HepG2 (cell line): ENCODE data around the gene IL27RA. TPM values are rescaled to one million over a fixed set of nuclear protein-coding genes. Genes with fewer than 3 reads are reported as not detected.
A peak's percentile ranks its signal among the peaks of the same experiment; 100 is the strongest.

Experiments
- BRD4 ChIP-seq: sonication (generic); formaldehyde crosslinking; IDR thresholded peaks from 2 replicates; pipeline ENCODE4 v1.4.0; 2020; ENCODE audit warnings: missing genetic modification reagents
- GATAD1 ChIP-seq: IDR thresholded peaks from 2 replicates; pipeline ENCODE4 v1.6.1; 2016; ENCODE audit warnings: missing genetic modification reagents, missing compliant biosample characterization
- ISL2 ChIP-seq: sonication (generic); formaldehyde crosslinking; IDR thresholded peaks from 2 replicates; pipeline ENCODE4 v1.5.0; 2020; ENCODE audit warnings: missing genetic modification reagents
- JUN ChIP-seq: sonication (generic); formaldehyde crosslinking; IDR thresholded peaks from 2 replicates; pipeline ENCODE4 v1.4.0; 2020; ENCODE audit warnings: mild to moderate bottlenecking, missing genetic modification reagents
- KMT2A ChIP-seq: sonication (generic); formaldehyde crosslinking; IDR thresholded peaks from 2 replicates; pipeline ENCODE4 v1.4.0; 2020; ENCODE audit warnings: missing genetic modification reagents
- SP4 ChIP-seq: sonication (generic); formaldehyde crosslinking; IDR thresholded peaks from 2 replicates; pipeline ENCODE4 v1.8.1; 2023; ENCODE audit warnings: mild to moderate bottlenecking, missing genetic modification reagents
- TCF7 ChIP-seq: sonication (generic); IDR thresholded peaks from 2 replicates; pipeline ENCODE4 v1.6.1; 2016; ENCODE audit warnings: antibody characterized with exemption, low read depth
- TCF7L2 ChIP-seq: IDR thresholded peaks from 2 replicates; pipeline ENCODE4 v1.6.1; 2011; ENCODE audit warnings: mild to moderate bottlenecking, low read depth, low read length, moderate library complexity
- TGIF2 ChIP-seq: IDR thresholded peaks from 2 replicates; pipeline ENCODE4 v1.6.1; 2016; ENCODE audit warnings: control low read depth, missing compliant biosample characterization
- ZNF33B ChIP-seq: sonication (generic); formaldehyde crosslinking; IDR thresholded peaks from 2 replicates; pipeline ENCODE4 v1.5.1; 2020; ENCODE audit warnings: mild to moderate bottlenecking, missing genetic modification reagents
- ZNF383 ChIP-seq: sonication (generic); formaldehyde crosslinking; IDR thresholded peaks from 2 replicates; pipeline ENCODE4 v1.4.0; 2020; ENCODE audit warnings: missing genetic modification reagents, mild to moderate bottlenecking, borderline replicate concordance
- ZSCAN21 ChIP-seq: sonication (generic); formaldehyde crosslinking; IDR thresholded peaks from 2 replicates; pipeline ENCODE4 v1.8.0; 2022; ENCODE audit warnings: mild to moderate bottlenecking, missing genetic modification reagents, moderate library complexity, borderline replicate concordance
- polyA plus RNA-seq, 8 experiments: library from polyadenylated mRNA; depleted of rRNA in 3 of 8; stranded (reverse) in 7 of 8; unstranded in 1 of 8; fragments of >200 nt; fragmentation: Illumina TruSeq in 4 of 8; extraction: Trizol in 4 of 8; gene quantifications; 2 replicates each; pipeline versions ENCODE4 v1.2.1 to v1.2.3, GENCODE V29; 2011 to 2016; ENCODE audit warnings: low read depth in 4 of 8, missing spikeins in 1 of 8, mixed read lengths in 1 of 8; ENCODE audit not compliant: insufficient read depth in 1 of 8
- total RNA-seq, 5 experiments: library from RNA; depleted of rRNA; stranded (reverse); fragments of >200 nt; fragmentation: Illumina TruSeq; extraction: Trizol; gene quantifications; 2 replicates each; pipeline ENCODE4 v1.2.3, GENCODE V29; 2016; ENCODE audit warnings: low read depth in 1 of 5
- TF ChIP-seq, protein P1 (sequence below): sonication (generic); formaldehyde crosslinking; IDR thresholded peaks from 2 replicates; pipeline ENCODE4 v1.4.0; 2020; ENCODE audit warnings: missing genetic modification reagents
- TF ChIP-seq, protein P2 (sequence below): IDR thresholded peaks from 2 replicates; pipeline ENCODE4 v1.6.1; 2012; ENCODE audit warnings: low read length, improper control_type of control experiment
- TF ChIP-seq, protein P3 (sequence below): sonication (generic); formaldehyde crosslinking; IDR thresholded peaks from 2 replicates; pipeline ENCODE4 v1.8.0; 2022; ENCODE audit warnings: missing genetic modification reagents, mild to moderate bottlenecking, inconsistent platforms, borderline replicate concordance
- TF ChIP-seq, protein P4 (sequence below): fragments of 450-650 bp; IDR thresholded peaks from 2 replicates; pipeline ENCODE4 v1.6.1; 2017
- TF ChIP-seq, protein P5 (sequence below): sonication (generic); formaldehyde crosslinking; IDR thresholded peaks from 2 replicates; pipeline ENCODE4 v1.4.0; 2020; ENCODE audit warnings: missing genetic modification reagents, borderline replicate concordance

Gene IL27RA
- total and polyA plus RNA-seq, 2 of the 13 experiments (the other 11 are each of a cell fraction or from before 2014, with no cell fraction given) = 3.5 to 8.1 TPM

DNA sequence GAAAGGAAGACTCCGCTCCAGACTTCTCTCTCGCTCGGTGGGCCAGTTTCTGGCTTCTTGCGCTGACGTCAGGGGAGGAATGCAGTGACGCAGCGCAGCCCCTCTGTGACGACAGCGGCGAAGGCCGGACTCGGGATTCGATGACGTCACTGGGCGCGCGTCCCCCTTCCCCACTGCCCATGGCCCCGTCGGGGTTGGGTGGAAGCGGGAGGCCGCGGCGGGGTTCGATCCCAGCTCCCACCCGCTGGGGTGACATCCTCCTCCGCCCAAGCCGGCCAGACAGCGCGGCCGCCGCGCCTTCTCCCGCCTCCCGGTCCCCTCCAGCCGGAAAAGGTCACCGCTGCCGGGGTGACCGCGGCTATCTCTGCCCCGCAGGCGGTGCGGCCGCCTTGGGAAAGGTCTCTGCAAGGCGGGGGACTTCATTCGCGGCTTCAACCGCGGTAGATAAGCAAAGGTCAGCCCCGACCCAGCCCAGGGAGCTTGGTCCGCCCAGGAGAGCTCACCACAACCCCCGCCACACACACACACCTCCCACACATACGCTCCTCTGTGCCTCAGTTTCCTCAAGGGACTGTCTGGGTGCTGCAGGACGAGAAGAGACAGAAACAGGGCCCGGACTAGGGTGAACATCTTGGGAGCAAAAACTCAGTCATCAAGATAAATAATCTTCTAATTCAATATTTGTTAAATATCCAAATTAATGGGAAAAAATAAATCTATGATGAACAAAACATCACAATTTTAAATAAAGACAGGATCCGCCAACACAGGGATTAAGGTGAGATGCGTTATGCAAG is 24.6 kb upstream of the IL27RA start (continued):
- TF ChIP-seq TGIF2 (CRISPR knock-in tag) = no peak
- TF ChIP-seq, protein P1, sequence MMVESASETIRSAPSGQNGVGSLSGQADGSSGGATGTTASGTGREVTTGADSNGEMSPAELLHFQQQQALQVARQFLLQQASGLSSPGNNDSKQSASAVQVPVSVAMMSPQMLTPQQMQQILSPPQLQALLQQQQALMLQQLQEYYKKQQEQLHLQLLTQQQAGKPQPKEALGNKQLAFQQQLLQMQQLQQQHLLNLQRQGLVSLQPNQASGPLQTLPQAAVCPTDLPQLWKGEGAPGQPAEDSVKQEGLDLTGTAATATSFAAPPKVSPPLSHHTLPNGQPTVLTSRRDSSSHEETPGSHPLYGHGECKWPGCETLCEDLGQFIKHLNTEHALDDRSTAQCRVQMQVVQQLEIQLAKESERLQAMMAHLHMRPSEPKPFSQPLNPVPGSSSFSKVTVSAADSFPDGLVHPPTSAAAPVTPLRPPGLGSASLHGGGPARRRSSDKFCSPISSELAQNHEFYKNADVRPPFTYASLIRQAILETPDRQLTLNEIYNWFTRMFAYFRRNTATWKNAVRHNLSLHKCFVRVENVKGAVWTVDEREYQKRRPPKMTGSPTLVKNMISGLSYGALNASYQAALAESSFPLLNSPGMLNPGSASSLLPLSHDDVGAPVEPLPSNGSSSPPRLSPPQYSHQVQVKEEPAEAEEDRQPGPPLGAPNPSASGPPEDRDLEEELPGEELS (CRISPR knock-in tag) = no peak
- TF ChIP-seq, protein P2, sequence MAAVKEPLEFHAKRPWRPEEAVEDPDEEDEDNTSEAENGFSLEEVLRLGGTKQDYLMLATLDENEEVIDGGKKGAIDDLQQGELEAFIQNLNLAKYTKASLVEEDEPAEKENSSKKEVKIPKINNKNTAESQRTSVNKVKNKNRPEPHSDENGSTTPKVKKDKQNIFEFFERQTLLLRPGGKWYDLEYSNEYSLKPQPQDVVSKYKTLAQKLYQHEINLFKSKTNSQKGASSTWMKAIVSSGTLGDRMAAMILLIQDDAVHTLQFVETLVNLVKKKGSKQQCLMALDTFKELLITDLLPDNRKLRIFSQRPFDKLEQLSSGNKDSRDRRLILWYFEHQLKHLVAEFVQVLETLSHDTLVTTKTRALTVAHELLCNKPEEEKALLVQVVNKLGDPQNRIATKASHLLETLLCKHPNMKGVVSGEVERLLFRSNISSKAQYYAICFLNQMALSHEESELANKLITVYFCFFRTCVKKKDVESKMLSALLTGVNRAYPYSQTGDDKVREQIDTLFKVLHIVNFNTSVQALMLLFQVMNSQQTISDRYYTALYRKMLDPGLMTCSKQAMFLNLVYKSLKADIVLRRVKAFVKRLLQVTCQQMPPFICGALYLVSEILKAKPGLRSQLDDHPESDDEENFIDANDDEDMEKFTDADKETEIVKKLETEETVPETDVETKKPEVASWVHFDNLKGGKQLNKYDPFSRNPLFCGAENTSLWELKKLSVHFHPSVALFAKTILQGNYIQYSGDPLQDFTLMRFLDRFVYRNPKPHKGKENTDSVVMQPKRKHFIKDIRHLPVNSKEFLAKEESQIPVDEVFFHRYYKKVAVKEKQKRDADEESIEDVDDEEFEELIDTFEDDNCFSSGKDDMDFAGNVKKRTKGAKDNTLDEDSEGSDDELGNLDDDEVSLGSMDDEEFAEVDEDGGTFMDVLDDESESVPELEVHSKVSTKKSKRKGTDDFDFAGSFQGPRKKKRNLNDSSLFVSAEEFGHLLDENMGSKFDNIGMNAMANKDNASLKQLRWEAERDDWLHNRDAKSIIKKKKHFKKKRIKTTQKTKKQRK = no peak
- TF ChIP-seq ISL2 (CRISPR knock-in tag) = no peak
- no peak for TF ChIP-seq TCF7L2
- TF ChIP-seq KMT2A (CRISPR knock-in tag) = peak; percentile 79; the same call in 1 of the 2 replicates
- peak; percentile 81 for TF ChIP-seq GATAD1
- no peak for TF ChIP-seq SP4 (CRISPR knock-in tag)
- no peak for TF ChIP-seq ZNF33B (CRISPR knock-in tag)
- TF ChIP-seq, protein P3, sequence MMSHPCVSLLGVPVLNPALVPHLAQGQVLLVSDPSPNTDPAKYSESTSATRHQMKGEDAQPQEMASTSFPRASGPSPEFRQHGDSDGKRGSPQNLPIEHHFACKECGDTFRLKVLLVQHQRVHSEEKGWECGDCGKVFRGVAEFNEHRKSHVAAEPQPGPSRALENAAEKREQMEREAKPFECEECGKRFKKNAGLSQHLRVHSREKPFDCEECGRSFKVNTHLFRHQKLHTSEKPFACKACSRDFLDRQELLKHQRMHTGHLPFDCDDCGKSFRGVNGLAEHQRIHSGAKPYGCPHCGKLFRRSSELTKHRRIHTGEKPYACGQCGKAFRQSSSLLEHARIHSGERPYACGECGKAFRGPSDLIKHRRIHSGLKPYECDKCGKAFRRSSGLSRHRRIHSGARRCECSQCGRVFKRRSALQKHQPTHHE (CRISPR knock-in tag) = 0 out of 2 replicates have a peak, but pooled peaks have one; percentile 69
- peak; percentile 97 for TF ChIP-seq JUN (CRISPR knock-in tag)
- TF ChIP-seq, protein P4, sequence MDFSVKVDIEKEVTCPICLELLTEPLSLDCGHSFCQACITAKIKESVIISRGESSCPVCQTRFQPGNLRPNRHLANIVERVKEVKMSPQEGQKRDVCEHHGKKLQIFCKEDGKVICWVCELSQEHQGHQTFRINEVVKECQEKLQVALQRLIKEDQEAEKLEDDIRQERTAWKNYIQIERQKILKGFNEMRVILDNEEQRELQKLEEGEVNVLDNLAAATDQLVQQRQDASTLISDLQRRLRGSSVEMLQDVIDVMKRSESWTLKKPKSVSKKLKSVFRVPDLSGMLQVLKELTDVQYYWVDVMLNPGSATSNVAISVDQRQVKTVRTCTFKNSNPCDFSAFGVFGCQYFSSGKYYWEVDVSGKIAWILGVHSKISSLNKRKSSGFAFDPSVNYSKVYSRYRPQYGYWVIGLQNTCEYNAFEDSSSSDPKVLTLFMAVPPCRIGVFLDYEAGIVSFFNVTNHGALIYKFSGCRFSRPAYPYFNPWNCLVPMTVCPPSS = no peak
- peak; percentile 81; the same call in 1 of the 2 replicates for TF ChIP-seq ZSCAN21 (CRISPR knock-in tag)
- TF ChIP-seq, protein P5, sequence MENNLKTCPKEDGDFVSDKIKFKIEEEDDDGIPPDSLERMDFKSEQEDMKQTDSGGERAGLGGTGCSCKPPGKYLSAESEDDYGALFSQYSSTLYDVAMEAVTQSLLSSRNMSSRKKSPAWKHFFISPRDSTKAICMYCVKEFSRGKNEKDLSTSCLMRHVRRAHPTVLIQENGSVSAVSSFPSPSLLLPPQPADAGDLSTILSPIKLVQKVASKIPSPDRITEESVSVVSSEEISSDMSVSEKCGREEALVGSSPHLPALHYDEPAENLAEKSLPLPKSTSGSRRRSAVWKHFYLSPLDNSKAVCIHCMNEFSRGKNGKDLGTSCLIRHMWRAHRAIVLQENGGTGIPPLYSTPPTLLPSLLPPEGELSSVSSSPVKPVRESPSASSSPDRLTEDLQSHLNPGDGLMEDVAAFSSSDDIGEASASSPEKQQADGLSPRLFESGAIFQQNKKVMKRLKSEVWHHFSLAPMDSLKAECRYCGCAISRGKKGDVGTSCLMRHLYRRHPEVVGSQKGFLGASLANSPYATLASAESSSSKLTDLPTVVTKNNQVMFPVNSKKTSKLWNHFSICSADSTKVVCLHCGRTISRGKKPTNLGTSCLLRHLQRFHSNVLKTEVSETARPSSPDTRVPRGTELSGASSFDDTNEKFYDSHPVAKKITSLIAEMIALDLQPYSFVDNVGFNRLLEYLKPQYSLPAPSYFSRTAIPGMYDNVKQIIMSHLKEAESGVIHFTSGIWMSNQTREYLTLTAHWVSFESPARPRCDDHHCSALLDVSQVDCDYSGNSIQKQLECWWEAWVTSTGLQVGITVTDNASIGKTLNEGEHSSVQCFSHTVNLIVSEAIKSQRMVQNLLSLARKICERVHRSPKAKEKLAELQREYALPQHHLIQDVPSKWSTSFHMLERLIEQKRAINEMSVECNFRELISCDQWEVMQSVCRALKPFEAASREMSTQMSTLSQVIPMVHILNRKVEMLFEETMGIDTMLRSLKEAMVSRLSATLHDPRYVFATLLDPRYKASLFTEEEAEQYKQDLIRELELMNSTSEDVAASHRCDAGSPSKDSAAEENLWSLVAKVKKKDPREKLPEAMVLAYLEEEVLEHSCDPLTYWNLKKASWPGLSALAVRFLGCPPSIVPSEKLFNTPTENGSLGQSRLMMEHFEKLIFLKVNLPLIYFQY (CRISPR knock-in tag) = peak; percentile 55
- TF ChIP-seq BRD4 = peak; percentile 86
- 0 out of 2 replicates have a peak, but pooled peaks have one; percentile 19 for TF ChIP-seq ZNF383 (CRISPR knock-in tag)
- TF ChIP-seq TCF7 = no peak
